BE2C (cell line): ENCODE results near the gene C3orf20.

Source experiments
- DNase-seq: peaks from one replicate; pipeline ENCODE4 v3.0.0-alpha.2; 2020
- H3K27me3 ChIP-seq: fragments of 250-450 bp; sonication (Bioruptor Pico); 2 replicates; pipeline ENCODE4 v1.5.1; 2020; ENCODE audit warnings: mild to moderate bottlenecking
- H3K36me3 ChIP-seq: fragments of 250-450 bp; sonication (Bioruptor Pico); 2 replicates; pipeline ENCODE4 v1.5.1; 2020; ENCODE audit warnings: mild to moderate bottlenecking
- H3K4me1 ChIP-seq: fragments of 250-450 bp; sonication (Bioruptor Pico); 2 replicates; pipeline ENCODE4 v1.5.1; 2020
- H3K4me3 ChIP-seq: 2 replicates; pipeline ENCODE4 v1.5.1; 2011; ENCODE audit warnings: low read depth, low read length
- H3K9me3 ChIP-seq: fragments of 250-450 bp; sonication (Bioruptor Pico); 2 replicates; pipeline ENCODE4 v1.5.1; 2020
- TF ChIP-seq, protein P1 (sequence below): IDR thresholded peaks from 2 replicates; pipeline ENCODE4 v1.5.1; 2012; ENCODE audit warnings: mild to moderate bottlenecking, low read depth, low read length

The C3orf20 gene

DNA sequence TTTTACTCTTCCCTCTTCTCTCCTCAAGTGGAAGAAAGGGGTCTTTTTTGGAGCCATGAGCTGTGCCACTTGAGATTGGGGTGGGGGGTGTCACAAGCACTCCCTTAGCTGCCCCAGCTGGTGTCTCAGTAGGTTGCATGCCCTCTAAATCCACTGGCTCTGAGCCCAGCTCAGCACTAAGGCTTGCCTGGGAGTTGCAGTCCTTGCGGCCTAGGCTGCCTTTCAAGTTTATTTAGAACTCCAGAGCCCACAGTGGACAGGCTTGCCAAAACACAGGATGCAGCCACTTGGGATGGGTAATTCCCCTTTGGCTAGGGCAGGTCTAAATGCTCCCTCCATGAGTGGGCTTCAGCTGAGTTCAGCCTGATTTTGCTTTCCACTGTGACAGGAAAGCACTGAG, 24.7 kb downstream of the C3orf20 start:
- DNase-seq: no peak
- no peaks in the 10 kb centered on the region for H3K36me3 ChIP-seq
- TF ChIP-seq, protein P1, sequence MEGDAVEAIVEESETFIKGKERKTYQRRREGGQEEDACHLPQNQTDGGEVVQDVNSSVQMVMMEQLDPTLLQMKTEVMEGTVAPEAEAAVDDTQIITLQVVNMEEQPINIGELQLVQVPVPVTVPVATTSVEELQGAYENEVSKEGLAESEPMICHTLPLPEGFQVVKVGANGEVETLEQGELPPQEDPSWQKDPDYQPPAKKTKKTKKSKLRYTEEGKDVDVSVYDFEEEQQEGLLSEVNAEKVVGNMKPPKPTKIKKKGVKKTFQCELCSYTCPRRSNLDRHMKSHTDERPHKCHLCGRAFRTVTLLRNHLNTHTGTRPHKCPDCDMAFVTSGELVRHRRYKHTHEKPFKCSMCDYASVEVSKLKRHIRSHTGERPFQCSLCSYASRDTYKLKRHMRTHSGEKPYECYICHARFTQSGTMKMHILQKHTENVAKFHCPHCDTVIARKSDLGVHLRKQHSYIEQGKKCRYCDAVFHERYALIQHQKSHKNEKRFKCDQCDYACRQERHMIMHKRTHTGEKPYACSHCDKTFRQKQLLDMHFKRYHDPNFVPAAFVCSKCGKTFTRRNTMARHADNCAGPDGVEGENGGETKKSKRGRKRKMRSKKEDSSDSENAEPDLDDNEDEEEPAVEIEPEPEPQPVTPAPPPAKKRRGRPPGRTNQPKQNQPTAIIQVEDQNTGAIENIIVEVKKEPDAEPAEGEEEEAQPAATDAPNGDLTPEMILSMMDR: no peak
- no peaks in the 10 kb centered on the region for H3K9me3 ChIP-seq
- no peaks in the 10 kb centered on the region for H3K27me3 ChIP-seq
- no peak overlapping the region for H3K4me3 ChIP-seq
- no peaks in the 10 kb centered on the region for H3K4me1 ChIP-seq

GRCh38 chr3:14700891-14701290, 25.9 kb downstream of the C3orf20 start:
- no peak for DNase-seq
- TF ChIP-seq, protein P1: no peak
- H3K27me3 ChIP-seq: no peaks in the 10 kb centered on the region
- no peaks in the 10 kb centered on the region for H3K4me1 ChIP-seq
- no peaks in the 10 kb centered on the region for H3K9me3 ChIP-seq
- H3K36me3 ChIP-seq: no peaks in the 10 kb centered on the region
- no peak overlapping the region for H3K4me3 ChIP-seq

- Histone ChIP-seq H3K27me3 (no peaks in the 10 kb centered on the region), H3K9me3 (no peaks in the 10 kb centered on the region), H3K4me3 (no peak overlapping the region), H3K4me1 (no peaks in the 10 kb centered on the region), H3K36me3 (no peaks in the 10 kb centered on the region)
- TF ChIP-seq, protein P1: no peak
- no peak for DNase-seq
These were observed 26.7 kb downstream of the C3orf20 start for GRCh38 chr3:14701676-14702075.

- TF ChIP-seq, protein P1: no peak
- no peak for DNase-seq
- H3K36me3 ChIP-seq: no peaks in the 10 kb centered on the region
These were observed 28.3 kb downstream of the C3orf20 start for GRCh38 chr3:14703128-14703750.

GRCh38 chr3:14703791-14704190, 28.9 kb downstream of the C3orf20 start:
- H3K4me3 ChIP-seq: no peak overlapping the region

More at GRCh38 chr3:14703128-14703750, 28.3 kb downstream of the C3orf20 start:
- Histone ChIP-seq H3K4me1 (no peaks in the 10 kb centered on the region), H3K4me3 (no peak overlapping the region), H3K9me3 (no peaks in the 10 kb centered on the region), H3K27me3 (no peaks in the 10 kb centered on the region)

GRCh38 chr3:14706096-14706495, 31.2 kb downstream of the C3orf20 start:
- DNase-seq: no peak
- TF ChIP-seq, protein P1: no peak
- H3K9me3 ChIP-seq: no peaks in the 10 kb centered on the region
- H3K4me3 ChIP-seq: no peak overlapping the region
- no peaks in the 10 kb centered on the region for H3K27me3 ChIP-seq
- no peaks in the 10 kb centered on the region for H3K36me3 ChIP-seq
- H3K4me1 ChIP-seq: no peaks in the 10 kb centered on the region

More at GRCh38 chr3:14703791-14704190, 28.9 kb downstream of the C3orf20 start:
- TF ChIP-seq, protein P1: no peak
- Histone ChIP-seq H3K27me3 (no peaks in the 10 kb centered on the region), H3K9me3 (no peaks in the 10 kb centered on the region), H3K4me1 (no peaks in the 10 kb centered on the region), H3K36me3 (no peaks in the 10 kb centered on the region)
- no peak for DNase-seq
